Measurements from ENCODE around the gene GBA2.
A peak's percentile ranks its signal among the peaks of the same experiment; 100 is the strongest.

The GBA2 gene

DNA sequence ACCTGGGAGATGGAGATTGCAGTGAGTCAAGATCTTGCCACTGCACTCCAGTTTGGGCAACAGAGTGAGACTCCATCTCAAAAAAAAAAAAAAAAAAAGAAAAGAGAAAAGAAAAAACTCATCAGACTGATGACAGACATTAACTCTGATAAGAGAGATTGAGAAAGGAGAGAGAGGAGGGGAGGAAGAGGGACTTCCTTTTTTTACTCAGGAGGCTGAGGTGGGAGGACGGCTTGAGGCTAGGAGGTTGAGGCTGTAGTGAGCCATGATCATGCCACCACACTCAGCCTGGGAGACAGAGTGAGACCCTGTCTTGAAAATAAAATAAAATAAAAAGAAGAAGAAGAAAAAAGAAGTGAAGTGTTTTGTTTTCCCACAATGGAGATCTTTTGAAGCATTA lies 14.8 kb upstream of the GBA2 start:
- DNase-seq: no peak

DNA sequence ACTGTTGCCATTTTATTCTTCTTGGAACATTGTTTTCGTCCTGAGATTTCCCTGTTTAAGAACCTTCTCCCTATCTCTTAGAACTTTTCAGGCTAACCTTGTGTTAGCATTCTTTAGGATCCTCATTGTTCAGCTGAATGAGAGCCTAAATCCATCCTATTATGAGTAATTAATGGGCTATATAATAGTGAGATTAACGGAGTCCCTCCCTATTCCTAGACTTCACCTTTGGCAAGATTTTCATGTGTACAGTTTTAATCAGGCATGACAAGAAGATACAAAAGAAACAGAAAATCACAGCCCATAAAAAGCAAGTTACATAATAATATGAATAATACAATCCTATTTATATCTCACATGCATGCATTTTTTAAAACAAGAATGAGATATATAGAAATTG lies 14.2 kb upstream of the GBA2 start:
- no peak for DNase-seq

DNA sequence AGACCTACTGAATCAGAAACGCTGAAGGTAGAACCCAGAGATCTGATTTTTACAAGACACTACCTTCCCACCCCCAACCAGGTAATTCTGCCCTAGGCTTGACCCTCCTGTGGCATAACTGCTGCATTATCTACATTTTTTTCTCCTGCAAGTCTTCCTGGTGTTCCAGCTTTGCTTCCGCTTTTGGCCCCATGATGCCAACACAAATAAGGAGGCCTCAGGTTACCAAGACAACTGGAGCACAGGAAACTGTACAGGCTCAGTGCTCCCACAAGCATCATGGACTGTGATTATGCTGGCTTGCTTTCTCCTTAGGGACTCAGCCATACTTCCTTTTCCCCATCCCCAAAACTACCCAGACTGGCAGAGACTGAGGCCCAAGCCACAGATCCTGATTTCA lies 11.6 kb upstream of the GBA2 start:
- no peak for DNase-seq

DNA sequence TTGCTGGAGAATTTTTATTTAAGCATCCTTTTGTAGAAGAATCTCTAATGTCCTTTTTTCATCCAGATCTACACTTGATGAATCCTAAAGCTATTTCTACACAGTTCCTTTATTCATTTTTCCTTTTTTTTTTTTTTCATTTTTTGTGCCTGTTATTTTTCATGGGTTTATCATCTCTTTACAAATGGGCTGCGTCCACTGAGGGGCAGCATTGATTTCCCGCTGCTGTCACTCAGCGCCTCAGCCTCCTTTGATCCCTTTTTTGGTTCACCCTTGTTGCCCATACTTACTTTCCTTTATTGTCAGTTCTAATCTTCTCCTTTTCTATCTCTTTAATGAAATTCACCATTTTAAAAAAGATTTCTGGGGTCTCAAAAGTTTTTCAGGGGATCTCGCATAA lies 10.8 kb upstream of the GBA2 start:
- no peak for DNase-seq

DNA sequence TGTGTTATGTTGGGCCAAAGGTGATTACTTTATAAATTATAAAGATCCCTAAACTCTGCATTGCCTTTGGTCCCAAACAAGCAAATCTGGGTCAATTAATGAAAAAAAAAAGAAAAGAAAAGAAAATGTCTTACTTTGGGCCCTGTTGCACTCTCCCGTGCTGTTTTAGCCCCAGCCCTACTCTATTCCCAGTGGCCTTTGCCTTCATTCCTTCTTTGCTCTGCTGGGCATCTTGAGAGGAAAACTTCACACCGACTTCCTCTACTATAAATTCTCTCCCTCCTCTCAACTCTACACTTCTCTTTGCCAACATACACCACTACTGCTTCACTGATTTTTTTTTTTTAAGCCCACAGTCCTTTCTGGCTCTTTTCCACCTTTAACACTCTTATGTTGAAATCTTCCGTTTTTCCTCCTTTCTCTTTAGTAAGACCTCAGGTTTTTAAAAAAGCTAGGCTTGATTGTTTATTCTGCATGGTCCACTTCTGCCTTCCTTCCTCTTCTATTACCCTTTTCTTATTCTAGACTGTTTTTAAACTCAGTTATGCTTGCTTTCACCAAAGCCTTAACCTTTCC lies 9.5 kb upstream of the GBA2 start:
- no peak for DNase-seq

DNA sequence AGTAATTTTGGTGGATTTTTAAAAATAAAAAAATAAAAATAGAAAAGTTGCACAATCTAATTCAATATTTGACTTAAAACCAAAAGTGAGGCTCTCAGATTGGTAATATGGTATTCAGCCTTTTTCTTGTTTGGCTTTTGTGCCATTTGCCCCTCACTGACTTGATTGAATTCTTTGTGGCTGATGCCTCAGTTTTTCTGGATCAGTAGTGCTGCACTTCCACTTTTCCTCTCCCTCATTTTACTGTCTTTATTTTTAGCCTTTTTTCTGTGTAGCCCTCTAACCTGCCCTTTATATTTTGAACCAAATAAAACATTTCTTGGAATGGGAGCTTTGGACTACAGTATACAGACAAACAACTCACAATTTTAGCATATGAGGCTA lies 8.9 kb upstream of the GBA2 start:
- no peak for DNase-seq

DNA sequence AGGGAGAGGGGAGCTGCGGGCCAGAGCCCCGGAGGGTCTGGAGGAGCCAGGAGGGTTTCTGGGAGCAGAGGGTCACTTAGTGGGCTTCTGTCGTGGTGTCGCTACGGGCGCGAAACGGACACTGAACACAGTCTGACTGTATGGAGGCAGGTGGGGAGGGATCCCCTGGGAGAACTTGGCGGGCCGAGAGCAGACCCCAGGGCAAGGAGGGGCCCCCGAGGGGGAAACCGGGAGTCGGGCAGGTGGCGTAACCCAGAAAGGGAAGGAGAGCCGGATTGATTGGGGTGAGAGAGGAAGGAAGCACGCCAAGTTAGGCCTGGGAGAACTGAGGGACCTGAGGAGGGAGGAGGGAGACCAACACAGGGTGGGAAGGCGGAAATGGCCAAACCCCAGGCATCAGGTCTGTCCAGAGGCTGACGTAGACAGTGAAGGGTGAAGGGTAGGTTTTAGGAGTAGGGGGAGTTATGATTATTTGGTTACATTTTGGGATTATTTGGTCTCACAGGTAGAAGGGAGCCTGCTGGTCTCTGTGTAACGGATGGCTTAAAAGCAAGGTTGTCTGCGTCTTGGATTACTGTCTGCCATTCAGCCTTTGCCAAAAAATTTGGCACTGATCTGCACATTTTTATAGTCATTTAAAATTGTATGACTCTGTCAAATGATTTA lies 8.3 kb upstream of the GBA2 start:
- DNase-seq: no peak

DNA sequence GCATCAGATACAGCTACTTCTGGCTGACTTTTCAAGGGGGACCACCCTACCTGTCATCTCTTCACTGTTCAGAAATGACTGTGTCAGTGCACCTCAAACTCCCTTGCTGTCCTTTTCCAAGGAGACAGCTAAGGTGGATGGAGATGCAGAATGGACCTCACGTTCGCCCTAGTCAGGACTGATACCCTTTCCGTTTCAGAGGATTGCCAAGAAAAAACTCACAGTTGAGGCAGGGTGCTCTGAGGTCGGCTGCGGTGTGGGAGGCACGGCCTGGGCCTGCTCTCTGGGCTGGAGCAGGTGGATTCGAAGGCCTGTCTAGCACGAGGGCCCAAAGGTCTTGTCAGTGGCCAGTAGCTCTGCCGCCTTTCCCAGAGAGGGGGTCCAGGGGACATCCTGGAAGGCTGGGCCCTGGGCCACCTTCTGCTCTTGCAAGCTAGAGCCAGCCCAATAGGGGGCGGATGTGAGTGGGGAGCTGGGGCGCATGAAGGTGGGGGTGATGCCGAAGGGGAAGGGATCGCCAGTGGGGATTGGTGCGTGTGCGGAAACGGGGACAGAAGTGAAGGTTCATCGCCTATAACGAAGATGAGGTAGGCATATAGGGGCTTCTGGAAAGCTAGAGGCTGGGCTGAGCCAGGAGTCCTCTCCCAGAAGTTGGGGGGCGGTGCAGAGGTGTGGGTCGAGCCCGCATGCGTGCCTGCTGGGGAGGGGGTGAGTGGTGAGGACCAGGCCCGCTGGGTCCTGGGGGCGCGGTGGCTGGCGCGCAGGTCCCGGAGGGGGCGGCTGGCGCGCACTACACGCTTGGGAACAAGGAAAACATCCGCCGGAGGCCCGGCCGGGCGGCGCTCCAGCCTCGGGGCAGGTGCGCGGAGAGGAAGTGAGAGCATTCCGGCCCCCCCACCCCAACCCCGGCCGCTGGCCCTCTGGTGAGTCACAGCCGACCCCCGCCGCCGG lies 7.5 kb upstream of the GBA2 start:
- peak; percentile 53 to 61 (median 57) for DNase-seq

DNA sequence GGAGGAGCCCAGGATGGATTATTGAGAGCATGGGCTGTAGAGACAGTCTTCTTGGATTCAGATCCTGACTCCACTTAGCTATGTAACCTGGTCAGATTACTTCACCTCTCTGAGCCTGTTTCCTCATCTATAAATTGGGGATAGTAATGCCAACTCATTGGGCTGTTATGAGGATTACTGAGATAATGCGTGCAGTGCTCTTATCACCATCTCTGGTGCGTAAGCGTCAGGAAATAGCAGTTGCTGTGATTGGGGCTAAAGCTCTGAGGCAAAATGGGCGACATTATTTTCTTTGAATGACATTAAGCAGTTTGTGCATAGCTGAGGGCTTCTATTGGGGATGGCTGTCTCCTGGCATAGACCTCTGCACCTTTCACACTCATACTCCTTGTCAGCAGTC lies 6.0 kb upstream of the GBA2 start:
- no peak for DNase-seq

DNA sequence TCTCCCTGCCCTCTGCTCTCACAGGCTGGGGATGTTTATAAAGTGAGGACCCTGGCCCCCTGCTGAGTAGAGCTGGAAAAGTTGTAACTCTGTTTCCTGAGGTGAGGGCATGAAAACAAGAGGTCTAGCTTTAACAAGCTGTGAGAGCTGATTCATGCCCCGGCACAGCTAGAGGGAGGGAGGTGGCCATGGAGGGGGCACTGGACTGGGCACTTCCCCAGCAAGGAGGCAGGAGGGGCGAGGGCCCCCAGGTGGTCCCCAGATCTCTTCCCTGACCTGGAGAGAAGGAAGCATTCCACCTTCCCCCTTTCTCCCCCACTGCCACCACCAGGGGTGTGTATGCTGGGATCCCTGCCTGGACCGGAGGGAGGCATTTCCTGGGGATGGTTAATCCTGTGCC lies 5.2 kb upstream of the GBA2 start, which contains the start of gene MSMP:
Gene MSMP (minus strand): TSS at position 13 of the 400 bp plus-strand sequence. CDS start 147 bp downstream, outside the sequence.
- no peak for DNase-seq

DNA sequence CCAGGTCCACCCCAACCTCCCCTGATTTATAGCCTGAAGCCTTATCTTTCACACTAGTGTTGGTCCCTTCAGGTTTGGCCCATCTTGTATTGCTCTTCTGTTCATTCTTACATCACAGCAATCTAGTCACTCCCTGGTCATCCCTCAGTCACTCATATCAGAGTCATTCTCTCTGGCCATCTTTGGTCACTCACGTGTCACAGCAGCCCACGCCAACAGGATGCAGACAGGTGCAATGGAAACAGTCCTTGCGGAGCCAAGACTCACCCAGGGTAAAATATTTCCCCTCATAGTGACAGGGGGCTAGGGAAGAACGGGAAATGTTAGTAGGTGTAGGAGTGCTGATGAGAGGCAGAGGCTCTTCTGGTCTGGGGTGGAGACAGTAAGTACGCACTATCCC lies 4.4 kb upstream of the GBA2 start:
- DNase-seq: no peak

DNA sequence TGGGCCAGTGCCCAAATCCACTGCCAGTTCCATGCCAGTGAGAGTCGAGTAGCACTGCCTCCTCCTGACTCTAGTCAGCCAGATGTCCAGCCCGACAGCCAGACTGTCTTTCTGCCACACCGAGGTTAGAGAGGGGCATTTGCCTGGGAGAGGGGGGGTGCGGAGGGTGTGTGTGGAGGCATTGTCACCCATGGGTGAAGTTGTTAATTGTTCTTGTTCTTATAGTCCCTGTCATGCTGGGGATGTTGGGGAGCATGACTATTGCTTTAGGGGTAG lies 1.2 kb upstream of the GBA2 start:
- no peak for DNase-seq

DNA sequence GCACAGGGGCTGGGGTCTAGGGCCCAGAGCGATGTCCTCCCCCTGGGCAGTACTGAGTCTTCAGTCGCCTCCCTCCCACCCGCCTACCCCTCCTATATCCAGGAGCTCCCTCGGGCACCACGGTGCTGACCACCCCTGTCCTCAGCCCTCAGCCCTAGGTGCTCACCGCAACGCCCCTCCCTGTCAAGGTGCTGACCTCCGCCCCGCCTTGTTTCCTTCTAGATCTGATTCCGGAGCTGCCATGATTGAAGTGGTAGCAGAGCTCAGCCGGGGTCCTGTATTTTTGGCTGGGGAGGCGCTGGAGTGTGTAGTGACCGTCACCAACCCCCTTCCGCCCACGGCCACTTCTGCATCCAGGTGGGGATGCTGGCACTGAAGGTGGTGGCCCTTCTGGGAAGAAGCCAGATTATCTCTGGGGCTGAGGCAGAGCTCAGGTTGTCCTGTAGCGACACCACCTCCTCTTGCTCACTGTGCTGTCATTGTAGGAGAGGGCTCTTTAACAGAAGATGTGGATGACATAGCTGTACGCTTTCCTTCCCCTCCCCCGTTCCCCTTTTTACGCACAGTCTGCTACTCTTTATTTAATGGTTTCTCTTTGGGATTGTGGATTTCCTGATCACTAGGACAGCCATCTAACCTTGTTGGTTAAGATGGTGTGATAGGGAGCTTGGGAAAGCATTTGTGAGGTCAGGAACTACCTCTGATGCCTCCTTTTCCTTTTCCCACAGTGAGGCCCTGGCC lies 657 bp upstream of the GBA2 start:
- peak in 1 of 4 experiments; percentile 13 for DNase-seq

DNA sequence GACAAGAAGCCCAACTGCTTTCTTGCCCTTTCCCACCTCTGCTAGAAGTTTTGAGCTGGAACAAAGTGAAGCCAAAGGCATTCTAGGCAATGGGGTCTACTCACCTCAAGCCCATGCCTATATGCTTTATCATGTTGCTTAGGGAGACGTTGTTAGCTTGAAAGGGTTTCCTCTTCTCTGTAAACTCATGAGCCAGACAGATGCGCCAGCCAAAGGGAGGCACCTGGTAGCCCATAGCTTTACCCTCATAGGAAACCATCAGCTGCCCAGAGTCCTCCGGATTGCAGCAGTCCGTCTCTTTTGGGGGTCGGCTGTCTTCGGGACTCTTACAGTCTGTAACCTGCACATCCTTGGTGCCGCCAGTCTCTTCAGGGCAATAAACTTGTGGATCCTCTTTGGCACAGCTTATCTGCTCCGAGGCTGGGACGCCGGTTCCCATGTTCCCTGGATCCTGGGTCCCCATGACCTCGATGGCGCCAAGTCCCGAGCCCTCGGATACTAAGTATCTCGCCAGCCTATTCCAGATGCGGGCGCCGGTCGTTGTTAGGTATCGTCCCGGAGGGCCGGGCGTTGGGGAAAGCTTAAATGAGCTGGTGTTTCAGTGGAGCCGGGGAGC lies 678 bp downstream of the GBA2 start:
- DNase-seq: no peak

DNA sequence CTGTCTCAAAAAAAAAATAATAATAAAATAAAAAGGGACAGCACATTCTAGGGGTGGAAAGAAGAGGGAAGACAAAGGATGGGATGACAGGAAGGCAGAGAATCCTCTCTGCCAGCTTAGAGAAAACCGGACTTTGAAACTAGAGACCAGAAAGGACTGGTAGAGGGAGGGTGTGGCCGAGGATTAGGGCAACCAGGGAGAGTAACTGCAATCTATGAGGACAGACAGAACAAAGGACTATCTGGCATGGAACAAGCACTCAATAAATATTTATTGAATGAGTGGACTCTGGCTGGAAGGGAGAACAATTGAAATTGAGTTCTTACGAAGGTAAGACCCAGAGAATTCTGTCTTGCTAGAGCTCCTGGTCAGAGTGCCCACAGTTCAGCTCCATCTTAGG lies 2.4 kb downstream of the GBA2 start:
- no peak for DNase-seq

DNA sequence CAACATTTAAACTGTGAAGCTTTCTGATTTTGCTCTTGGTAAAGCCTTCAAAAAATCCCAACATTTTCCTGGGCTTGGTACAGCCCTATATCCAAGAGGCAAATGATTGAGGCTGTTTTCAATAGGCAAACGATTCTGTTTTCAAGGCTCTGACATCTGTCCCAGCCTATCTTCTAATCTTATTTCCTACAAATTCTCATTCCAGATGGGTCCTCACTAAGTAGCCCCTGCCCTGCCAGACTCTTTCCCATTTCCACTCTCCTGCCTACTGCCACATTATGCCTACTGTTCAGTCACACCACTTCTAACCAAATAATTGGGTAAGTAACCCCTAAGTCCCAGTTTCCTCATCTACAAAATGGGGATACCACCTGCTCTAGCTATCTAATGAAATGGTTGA lies 3.5 kb downstream of the GBA2 start:
- DNase-seq: no peak

DNA sequence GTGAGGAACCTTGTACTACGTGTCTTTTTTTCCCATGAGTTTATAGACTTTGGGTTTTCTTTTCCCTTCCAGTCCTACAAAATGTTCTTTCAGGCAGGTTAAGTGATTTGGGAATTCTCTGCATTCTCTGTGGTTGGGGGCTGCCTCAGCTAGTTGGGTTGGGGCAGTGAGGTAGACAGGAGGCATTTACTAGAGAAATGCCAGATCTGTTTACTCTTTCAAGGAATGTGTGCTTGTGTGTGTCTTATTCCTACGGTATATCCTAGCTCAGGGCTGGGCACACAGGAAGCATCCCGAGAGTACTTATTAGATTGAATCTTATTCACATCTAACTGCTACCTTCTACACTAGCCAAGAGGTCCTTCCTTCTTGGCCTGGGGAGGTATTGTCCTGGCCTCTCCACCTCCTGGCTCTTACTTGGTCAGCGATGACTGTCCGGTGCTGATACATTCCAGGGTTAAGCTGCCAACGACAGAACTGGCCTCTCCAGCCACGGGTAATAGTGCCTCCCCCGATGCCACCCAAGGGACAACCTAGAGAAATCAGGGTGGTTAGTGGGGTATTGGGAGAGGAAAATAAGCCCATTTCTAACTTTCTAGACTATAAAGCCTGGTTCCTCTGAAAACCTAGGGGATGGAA lies 5.0 kb downstream of the GBA2 start:
- DNase-seq: no peak

DNA sequence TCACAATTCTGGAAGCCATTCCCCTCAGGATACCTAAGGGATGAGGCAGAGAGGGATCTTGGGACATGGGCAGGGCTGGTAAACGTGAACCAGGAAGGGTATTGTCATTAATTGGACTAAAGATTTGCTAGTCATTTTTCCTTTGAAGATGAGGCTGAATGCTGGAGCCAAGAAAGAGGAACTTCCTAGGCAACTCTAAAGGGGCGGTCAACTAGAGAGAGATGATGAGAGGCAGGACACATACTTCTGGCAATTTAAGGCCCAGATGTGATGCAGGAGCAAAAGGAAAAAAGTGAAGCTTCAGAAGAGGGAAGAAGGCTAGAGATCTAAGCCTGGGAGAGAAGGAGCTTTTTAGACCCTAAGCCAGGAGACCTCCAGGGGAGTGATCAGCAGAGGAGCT lies 5.6 kb downstream of the GBA2 start:
- no peak for DNase-seq

DNA sequence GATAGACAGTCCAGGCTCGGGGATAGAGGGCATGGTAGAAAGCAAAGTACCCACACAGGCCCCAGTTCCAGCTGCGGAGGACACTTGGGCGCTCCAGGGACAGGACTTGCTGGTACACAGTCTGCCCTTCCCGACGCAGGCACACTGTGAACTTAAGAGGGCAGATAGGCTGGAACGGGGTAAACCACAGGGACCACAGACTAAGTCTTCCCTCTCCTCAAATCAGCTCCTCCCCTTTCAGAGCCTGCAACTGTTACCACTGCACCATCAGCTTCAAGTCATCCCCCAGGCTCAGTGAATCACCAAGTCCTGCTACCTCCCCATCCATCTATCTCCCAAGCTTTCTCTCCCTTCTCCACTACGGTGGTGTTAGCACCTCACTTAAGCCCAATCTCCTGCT lies 7.3 kb downstream of the GBA2 start:
- DNase-seq: no peak

DNA sequence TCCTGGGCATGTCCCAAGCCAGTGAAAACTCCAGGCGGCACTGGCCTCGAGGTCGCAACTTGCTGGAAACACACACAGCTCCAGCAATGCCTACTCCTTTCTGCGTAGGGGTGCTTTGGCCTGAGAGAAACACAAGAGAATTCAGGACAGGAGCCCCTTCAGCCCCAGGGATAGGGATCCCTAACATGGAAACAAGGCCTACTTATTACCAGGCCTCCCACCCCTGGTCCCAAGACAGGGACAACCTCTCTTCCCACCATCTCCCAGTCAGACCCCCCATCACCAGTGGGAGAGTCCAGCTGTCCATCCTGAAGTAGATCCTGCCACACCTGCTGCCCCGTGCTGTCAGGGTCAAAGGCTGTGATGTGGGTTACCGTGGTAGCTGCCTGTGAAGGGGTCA lies 8.8 kb downstream of the GBA2 start:
- no peak for DNase-seq

DNA sequence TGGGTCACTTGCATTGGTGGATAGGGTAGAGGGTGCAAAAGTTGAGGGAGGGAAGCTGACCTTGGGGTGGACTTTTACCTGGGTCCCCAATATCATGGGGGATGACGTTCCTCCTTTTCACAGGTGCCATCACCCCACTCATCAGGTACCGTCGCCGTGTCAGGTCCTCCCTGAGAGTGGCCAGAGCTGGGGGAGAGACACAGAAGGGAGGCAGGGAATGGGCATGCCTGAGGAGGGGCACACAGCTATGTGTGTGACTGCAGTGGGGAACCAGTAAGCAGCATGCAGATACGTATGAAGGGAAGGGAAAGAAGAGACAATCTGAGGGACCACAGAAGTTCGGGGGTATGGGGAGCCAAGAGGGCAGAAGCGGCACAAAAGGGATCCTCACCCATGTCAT lies 10.1 kb downstream of the GBA2 start:
- DNase-seq: no peak

DNA sequence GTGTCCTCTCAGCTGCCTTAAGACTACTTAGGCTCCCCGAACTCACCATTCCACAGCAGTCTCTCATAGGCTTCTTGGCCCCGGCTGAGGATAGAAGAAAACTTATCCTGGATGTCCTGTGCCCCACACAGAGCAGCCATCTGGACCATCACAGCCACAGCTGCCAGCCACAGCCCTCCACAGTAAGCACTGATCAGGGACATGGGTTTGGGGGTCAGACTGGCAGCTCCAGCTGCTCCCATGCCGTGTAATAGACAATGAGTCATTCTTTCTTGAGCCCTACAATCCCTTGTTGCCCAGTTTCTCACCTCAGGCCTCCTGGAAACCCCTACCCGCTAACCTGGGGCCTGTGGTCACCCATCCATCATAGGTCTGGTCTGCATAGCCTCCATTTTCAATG lies 10.8 kb downstream of the GBA2 start:
- no peak for DNase-seq

DNA sequence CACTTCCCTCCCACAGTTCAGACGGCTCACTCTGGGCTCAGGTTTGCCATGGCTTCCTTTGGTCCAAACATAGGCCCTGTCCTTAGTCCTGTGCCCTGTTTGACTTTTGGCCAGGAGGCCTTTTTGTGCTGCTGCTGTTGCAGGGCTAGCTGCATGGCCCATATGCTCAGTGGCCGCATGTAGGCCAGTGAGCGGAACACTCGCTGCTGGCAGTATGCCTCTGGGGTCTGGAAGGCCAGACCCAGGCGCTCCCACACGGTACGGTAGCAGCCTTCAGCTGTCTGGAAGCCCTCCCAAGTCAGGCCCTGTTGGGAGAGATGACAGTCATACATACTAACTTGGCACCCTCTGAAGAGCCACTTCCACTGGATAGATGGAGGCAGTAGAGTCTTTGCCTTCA lies 11.9 kb downstream of the GBA2 start:
- DNase-seq: no peak

Data from activated CD4-positive, CD25-positive, alpha-beta regulatory T cell (primary cell).